HEK293 (cell line): ENCODE measurements around the gene ELFN1.

Experiments used
- CTCF ChIA-PET: fragments of 350-600 bp; formaldehyde crosslinking; extraction: SDS; loops from one replicate; lab custom pipeline; 2021; ENCODE audit warnings: antibody characterized with exemption; lab: Yijun Ruan, JAX
- POLR2A ChIA-PET: fragments of 300-600 bp; formaldehyde crosslinking; extraction: SDS; loops from one replicate; lab custom pipeline; 2020; ENCODE audit warnings: antibody characterized with exemption, inconsistent platforms; lab: Yijun Ruan, JAX
- H3K27ac ChIP-seq: fragments of 200-500 bp; sonication (Bioruptor generic); 2 replicates; pipeline ENCODE4 v1.5.1; 2014; ENCODE audit warnings: low read depth, low read length, control low read depth, inconsistent platforms; ENCODE audit errors: extremely low read depth
- H3K36me3 ChIP-seq, 2 experiments: fragments of 200-500 bp in 1 of 2; sonication (Bioruptor generic) in 1 of 2; 1 replicate in 1 of 2; 2 replicates in 1 of 2; pipeline ENCODE4 v1.5.1; 2014 to 2017; ENCODE audit warnings: inconsistent platforms in 2 of 2, low read length in 2 of 2; ENCODE audit not compliant: control insufficient read depth in 2 of 2, insufficient read depth in 1 of 2
- H3K4me1 ChIP-seq: fragments of 200-500 bp; sonication (Bioruptor generic); 2 replicates; pipeline ENCODE4 v1.5.1; 2014; ENCODE audit warnings: mild to moderate bottlenecking, low read length, inconsistent platforms; ENCODE audit not compliant: control insufficient read depth, insufficient read depth
- H3K4me3 ChIP-seq: 2 replicates; pipeline ENCODE4 v1.5.1; 2011; ENCODE audit warnings: low read depth, mild to moderate bottlenecking, control low read depth, low read length, moderate library complexity
- H3K9me3 ChIP-seq: fragments of 200-500 bp; sonication (Bioruptor generic); 2 replicates; pipeline ENCODE4 v1.5.1; 2014; ENCODE audit warnings: low read depth, low read length, inconsistent platforms; ENCODE audit not compliant: control insufficient read depth, insufficient read depth
- KLF9 ChIP-seq: fragments of 450-650 bp; formaldehyde crosslinking; IDR thresholded peaks from 2 replicates; pipeline ENCODE4 v1.5.1; 2016; ENCODE audit warnings: missing biosample characterization, missing genetic modification characterization, low read depth
- RBAK ChIP-seq: fragments of 450-650 bp; formaldehyde crosslinking; IDR thresholded peaks from 2 replicates; pipeline ENCODE4 v1.5.1; 2016; ENCODE audit warnings: missing biosample characterization, missing genetic modification characterization
- SP2 ChIP-seq: fragments of 450-650 bp; formaldehyde crosslinking; IDR thresholded peaks from 2 replicates; pipeline ENCODE4 v1.5.1; 2016; ENCODE audit warnings: missing biosample characterization, missing genetic modification characterization
- TCF7L2 ChIP-seq: IDR thresholded peaks from 2 replicates; pipeline ENCODE4 v1.6.1; 2011; ENCODE audit warnings: low read depth, mild to moderate bottlenecking, inconsistent platforms, low read length, moderate library complexity, borderline replicate concordance
- ZBTB21 ChIP-seq: fragments of 450-650 bp; formaldehyde crosslinking; IDR thresholded peaks from 2 replicates; pipeline ENCODE4 v1.5.1; 2017; ENCODE audit warnings: missing biosample characterization, missing genetic modification characterization
- ZNF138 ChIP-seq: fragments of 450-650 bp; formaldehyde crosslinking; IDR thresholded peaks from 2 replicates; pipeline ENCODE4 v1.5.1; 2016; ENCODE audit warnings: missing biosample characterization, missing genetic modification characterization, borderline replicate concordance
- ZNF157 ChIP-seq: fragments of 450-650 bp; formaldehyde crosslinking; IDR thresholded peaks from 2 replicates; pipeline ENCODE4 v1.5.1; 2016; ENCODE audit warnings: missing biosample characterization, missing genetic modification characterization
- ZNF184 ChIP-seq: fragments of 450-650 bp; IDR thresholded peaks from 2 replicates; pipeline ENCODE4 v1.5.1; 2018; ENCODE audit warnings: missing biosample characterization, mild to moderate bottlenecking, missing genetic modification characterization
- ZNF37A ChIP-seq: fragments of 450-650 bp; IDR thresholded peaks from 2 replicates; pipeline ENCODE4 v1.5.1; 2018; ENCODE audit warnings: missing biosample characterization, missing genetic modification characterization
- ZNF423 ChIP-seq: fragments of 450-650 bp; formaldehyde crosslinking; IDR thresholded peaks from 2 replicates; pipeline ENCODE4 v1.5.1; 2016; ENCODE audit warnings: missing biosample characterization, missing genetic modification characterization
- ZNF510 ChIP-seq: fragments of 450-650 bp; formaldehyde crosslinking; IDR thresholded peaks from 2 replicates; pipeline ENCODE4 v1.5.1; 2018; ENCODE audit warnings: mild to moderate bottlenecking, missing genetic modification characterization, missing biosample characterization; ENCODE audit not compliant: insufficient replicate concordance
- ZNF548 ChIP-seq: fragments of 450-650 bp; formaldehyde crosslinking; IDR thresholded peaks from 2 replicates; pipeline ENCODE4 v1.5.1; 2016; ENCODE audit warnings: missing biosample characterization, missing genetic modification characterization
- ZNF560 ChIP-seq: fragments of 450-650 bp; formaldehyde crosslinking; IDR thresholded peaks from 2 replicates; pipeline ENCODE4 v1.5.1; 2017; ENCODE audit warnings: missing biosample characterization, missing genetic modification characterization, borderline replicate concordance
- ZNF580 ChIP-seq: fragments of 450-650 bp; formaldehyde crosslinking; IDR thresholded peaks from 2 replicates; pipeline ENCODE4 v1.5.1; 2016; ENCODE audit warnings: missing biosample characterization, missing genetic modification characterization
- ZNF629 ChIP-seq: fragments of 450-650 bp; formaldehyde crosslinking; IDR thresholded peaks from 2 replicates; pipeline ENCODE4 v1.5.1; 2017; ENCODE audit warnings: missing biosample characterization, missing genetic modification characterization
- ZNF654 ChIP-seq: fragments of 450-650 bp; formaldehyde crosslinking; IDR thresholded peaks from 2 replicates; pipeline ENCODE4 v1.5.1; 2016; ENCODE audit warnings: low read depth, missing biosample characterization, missing genetic modification characterization
- ZNF768 ChIP-seq: fragments of 450-650 bp; formaldehyde crosslinking; IDR thresholded peaks from 2 replicates; pipeline ENCODE4 v1.5.1; 2018; ENCODE audit warnings: missing biosample characterization, mild to moderate bottlenecking, missing genetic modification characterization
- ZNF785 ChIP-seq: fragments of 450-650 bp; formaldehyde crosslinking; IDR thresholded peaks from 2 replicates; pipeline ENCODE4 v1.5.1; 2016; ENCODE audit warnings: missing biosample characterization, missing genetic modification characterization

ELFN1 gene

GRCh38 chr7:1672851-1673486 lies 2.9 kb downstream of the ELFN1 start:
- Histone ChIP-seq H3K9me3 (no peaks in the 10 kb centered on the region), H3K36me3 (no peaks in the 10 kb centered on the region), H3K4me3 (no peak overlapping the region), H3K4me1 (no peaks in the 10 kb centered on the region)
- POLR2A ChIA-PET, result no interaction called here
- no peak for TF ChIP-seq ZNF654 (tag by site-specific recombination)
- TF ChIP-seq TCF7L2, result no peak
- TF ChIP-seq KLF9 (tag by site-specific recombination), result no peak
- no peak for TF ChIP-seq ZNF548 (tag by site-specific recombination)
- no peak for TF ChIP-seq ZNF157 (tag by site-specific recombination)
- no peak for TF ChIP-seq ZNF184 (tag by site-specific recombination)
- TF ChIP-seq, all 188 proteins: peak for 0
- no peak overlapping the region for H3K27ac ChIP-seq
- CTCF ChIA-PET, result interaction anchor here (0.6 kb wide), 1 partner anchor 119 kb away, joined by 3 read pairs; no protein-coding TSS in a partner anchor

GRCh38 chr7:1673581-1674118 lies 3.6 kb downstream of the ELFN1 start:
- CTCF ChIA-PET, result interaction anchor here (0.6 kb wide), 1 partner anchor 120 kb away, joined by 3 read pairs; no protein-coding TSS in a partner anchor
- Histone ChIP-seq H3K9me3 (no peaks in the 10 kb centered on the region), H3K4me3 (no peak overlapping the region), H3K27ac (no peak overlapping the region), H3K4me1 (no peaks in the 10 kb centered on the region), H3K36me3 (no peaks in the 10 kb centered on the region)
- POLR2A ChIA-PET, result interaction anchor here (0.6 kb wide), 1 partner anchor 189 kb away, joined by 3 read pairs; no protein-coding TSS in a partner anchor
- no peak for TF ChIP-seq ZNF768 (tag by site-specific recombination)
- no peak for TF ChIP-seq ZBTB21 (tag by site-specific recombination)
- TF ChIP-seq SP2 (tag by site-specific recombination), result no peak
- TF ChIP-seq RBAK (tag by site-specific recombination), result no peak
- no peak for TF ChIP-seq ZNF37A (tag by site-specific recombination)
- TF ChIP-seq ZNF785, result no peak
- TF ChIP-seq ZNF629 (tag by site-specific recombination), result no peak
- TF ChIP-seq ZNF510 (tag by site-specific recombination), result no peak

- ChIA-PET CTCF (no interaction called here), POLR2A (interaction anchor here (0.6 kb wide), 1 partner anchor 190 kb away, joined by 3 read pairs; no protein-coding TSS in a partner anchor)
- no peaks in the 10 kb centered on the region for H3K9me3 ChIP-seq
- no peaks in the 10 kb centered on the region for H3K4me1 ChIP-seq
- H3K4me3 ChIP-seq, result no peak overlapping the region
- TF ChIP-seq SP2 (tag by site-specific recombination) (no peak), ZNF138 (tag by site-specific recombination) (no peak), ZNF560 (tag by site-specific recombination) (no peak), ZNF580 (tag by site-specific recombination) (no peak), ZNF423 (tag by site-specific recombination) (no peak)
- no peak overlapping the region for H3K27ac ChIP-seq
- H3K36me3 ChIP-seq, result no peaks in the 10 kb centered on the region
Observed at GRCh38 chr7:1674161-1675035, 4.3 kb downstream of the ELFN1 start.
